ENCODE results near the gene POU2F2. TPM values are rescaled to one million over a fixed set of nuclear protein-coding genes. Genes with fewer than 3 reads are reported as not detected.

Gene POU2F2
- total RNA-seq, 4 donors from 2014 or later = 0.55 to 244 (median 0.71) TPM

GRCh38 chr19:42096255-42096837 lies 35.9 kb downstream of the POU2F2 start:
- Histone ChIP-seq H3K27ac (no peak overlapping the region), H3K4me3 (no peak overlapping the region), H3K4me1 (peaks cover 17% of the 10 kb centered on the region), H3K9me3 (no peaks in the 10 kb centered on the region), H3K27me3 (peaks cover 6% of the 10 kb centered on the region), H3K36me3 (no peaks in the 10 kb centered on the region)
- no peak for TF ChIP-seq EP300 (IDR thresholded peaks at IDR 0.05)
- no peak for TF ChIP-seq POLR2A (IDR thresholded peaks at IDR 0.05)
- no peak for TF ChIP-seq CTCF (IDR thresholded peaks at IDR 0.05)
- no peak for TF ChIP-seq POLR2AphosphoS5 (IDR thresholded peaks at IDR 0.05)
- DNase-seq (ENCODE audit: low spot score in 2 of 2) = no peak
- 59% methylated on average over 12 of the region's 15 CpGs for WGBS

- no peak for DNase-seq (ENCODE audit: low spot score in 2 of 2)
- Histone ChIP-seq H3K9me3 (no peaks in the 10 kb centered on the region), H3K4me3 (no peak overlapping the region), H3K36me3 (no peaks in the 10 kb centered on the region), H3K27ac (no peak overlapping the region), H3K27me3 (peaks cover 6% of the 10 kb centered on the region), H3K4me1 (peaks cover 17% of the 10 kb centered on the region)
- no peak for TF ChIP-seq POLR2AphosphoS5 (IDR thresholded peaks at IDR 0.05)
- TF ChIP-seq EP300 (IDR thresholded peaks at IDR 0.05) = no peak
- no CpG with 5 or more reads among the region's 28 CpGs for WGBS
These were observed 36.4 kb downstream of the POU2F2 start for GRCh38 chr19:42095814-42096230.

- no peak for DNase-seq (ENCODE audit: low spot score in 2 of 2)
- no peaks in the 10 kb centered on the region for H3K9me3 ChIP-seq
- H3K36me3 ChIP-seq = no peaks in the 10 kb centered on the region
- no peak overlapping the region for H3K4me3 ChIP-seq
- WGBS = 94% methylated on average over 18 of the region's 36 CpGs
- peaks cover 6% of the 10 kb centered on the region for H3K27me3 ChIP-seq
- TF ChIP-seq CTCF (IDR thresholded peaks at IDR 0.05) (no peak), POLR2AphosphoS5 (IDR thresholded peaks at IDR 0.05) (no peak), EP300 (IDR thresholded peaks at IDR 0.05) (no peak), POLR2A (IDR thresholded peaks at IDR 0.05) (no peak)
- no peak overlapping the region for H3K27ac ChIP-seq
- peaks cover 17% of the 10 kb centered on the region for H3K4me1 ChIP-seq
These were observed 37.0 kb downstream of the POU2F2 start for GRCh38 chr19:42095142-42095813.

GRCh38 chr19:42093926-42094325 lies 38.3 kb downstream of the POU2F2 start:
- 52% methylated on average over 4 of the region's 4 CpGs for WGBS
- Histone ChIP-seq H3K4me3 (no peak overlapping the region), H3K27ac (no peak overlapping the region), H3K27me3 (peaks cover 6% of the 10 kb centered on the region), H3K9me3 (no peaks in the 10 kb centered on the region), H3K36me3 (no peaks in the 10 kb centered on the region), H3K4me1 (peaks cover 17% of the 10 kb centered on the region)
- no peak for DNase-seq (ENCODE audit: low spot score in 2 of 2)
- no peak for TF ChIP-seq EP300 (IDR thresholded peaks at IDR 0.05)
- TF ChIP-seq POLR2A (IDR thresholded peaks at IDR 0.05) = no peak
- TF ChIP-seq POLR2AphosphoS5 (IDR thresholded peaks at IDR 0.05) = no peak
- no peak for TF ChIP-seq CTCF (IDR thresholded peaks at IDR 0.05)

GRCh38 chr19:42093505-42093904 lies 38.7 kb downstream of the POU2F2 start:
- peaks cover 6% of the 10 kb centered on the region for H3K27me3 ChIP-seq
- H3K36me3 ChIP-seq = no peaks in the 10 kb centered on the region
- no peak for DNase-seq (ENCODE audit: low spot score in 2 of 2)
- TF ChIP-seq POLR2A (IDR thresholded peaks at IDR 0.05) = no peak
- no peak for TF ChIP-seq EP300 (IDR thresholded peaks at IDR 0.05)
- TF ChIP-seq CTCF (IDR thresholded peaks at IDR 0.05) = no peak
- no peak overlapping the region for H3K27ac ChIP-seq
- no peak overlapping the region for H3K4me3 ChIP-seq
- H3K9me3 ChIP-seq = no peaks in the 10 kb centered on the region
- 49% methylated on average over 4 of the region's 4 CpGs for WGBS
- peaks cover 17% of the 10 kb centered on the region for H3K4me1 ChIP-seq

All from suprapubic skin (tissue), 4 donors.